Heart left ventricle (tissue), 13 donors: ENCODE data around the gene SKI.

Experiments
- CTCF ChIP-seq, 12 donors: fragments of 200-600 bp; sonication (generic) in 4 of 12; IDR thresholded peaks; one replicate each; pipeline versions ENCODE4 v1.5.0 to v1.8.0; 2018 to 2022; ENCODE audit warnings: antibody characterized with exemption in 12 of 12, mild to moderate bottlenecking in 5 of 12
- POLR2A ChIP-seq, 2 donors: fragments of 450-650 bp; IDR thresholded peaks; one replicate each; pipeline ENCODE4 v1.6.1; 2017; ENCODE audit warnings: antibody characterized with exemption in 2 of 2, mild to moderate bottlenecking in 2 of 2, moderate library complexity in 2 of 2
- donor health status: ischemic (EF 13 %, LVEDD 7.1; RV severe dilation, severe dysfunction).
- donor health status: DM: no; HTN: yes; CAD: no.
- donor health status: DM: no; HTN: no; CAD: no.
- donor health status: ischemic (EF 25% LVEDD 6.9; RV normal size, moderate dysfunction).
- donor health status: ischemic (EF 25% LVEDD 5.7; RV mildly dilated, moderate dysfunction).
- donor health status: ischemic (EF 35%, LVEDD 5.7; RV mildly dilated, moderate dysfunction).
- donor health status: nonischemic (EF 11% LVEDD 7.7; RV severe dilation, severe dysfunction).
- donor health status: DM: yes; HTN: yes; CAD: no.
- donor health status: PGD.
- donor health status: ischemic (EF 29% LVEDD 5.4; RV normal size, mild dysfunction).
- donor health status: nonischemic (EF 23%, LVEDD 6.1; RV moderate dilation, normal function).

- TF ChIP-seq POLR2A (IDR thresholded peaks at IDR 0.05) (no peak), CTCF (IDR thresholded peaks at IDR 0.05) (no peak)
These were observed 112.2 kb downstream of the SKI start for GRCh38 chr1:2340086-2340917.
